ENCODE measurements around the gene NUP93.

GRCh38 chr16:56690420-56691122 is 39.4 kb upstream of the NUP93 start:
- TF ChIP-seq POLR2AphosphoS5 (IDR thresholded peaks at IDR 0.05; ENCODE audit: low read depth, low read length) (no peak), ZBTB33 (IDR thresholded peaks at IDR 0.05; ENCODE audit: borderline replicate concordance, low read depth) (no peak), TCF12 (IDR thresholded peaks at IDR 0.05) (no peak), CTCF (IDR thresholded peaks at IDR 0.05) (no peak), EP300 (IDR thresholded peaks at IDR 0.05; ENCODE audit: borderline replicate concordance in 1 of 2, low read depth in 1 of 2, low read length in 1 of 2) (no peak), RAD21 (IDR thresholded peaks at IDR 0.05; ENCODE audit: low read length) (no peak), FOXJ3 (CRISPR knock-in tag; IDR thresholded peaks at IDR 0.05) (no peak), EZH2phosphoT487 (IDR thresholded peaks at IDR 0.05; ENCODE audit: borderline replicate concordance, low read depth) (no peak), USF2 (IDR thresholded peaks at IDR 0.05; ENCODE audit: borderline replicate concordance, low read depth, low read length) (no peak), USF1 (IDR thresholded peaks at IDR 0.05; ENCODE audit: borderline replicate concordance, low read depth) (no peak), ELF1 (IDR thresholded peaks at IDR 0.05) (no peak), IRF3 (IDR thresholded peaks at IDR 0.05; ENCODE audit: low read depth, low read length) (no peak), YY1 (IDR thresholded peaks at IDR 0.05; ENCODE audit: low read depth) (no peak), MAX (IDR thresholded peaks at IDR 0.05; ENCODE audit: low read depth) (no peak)
